Body of pancreas (tissue), 4 donors: Measurements from ENCODE around the gene ACOX1.

Experiments used
- CTCF ChIP-seq, 7 experiments: fragments of 450-650 bp in 4 of 7; fragments of 200-600 bp in 3 of 7; sonication (generic) in 3 of 7; IDR thresholded peaks; one replicate each; pipeline ENCODE4 v1.5.1; 2016 to 2019; ENCODE audit warnings: antibody characterized with exemption in 7 of 7
- POLR2A ChIP-seq, 3 donors: fragments of 450-650 bp; IDR thresholded peaks; one replicate each; pipeline ENCODE4 v1.6.1; 2016; ENCODE audit warnings: antibody characterized with exemption in 3 of 3, mild to moderate bottlenecking in 2 of 3

GRCh38 chr17:75921596-75921995, 57.4 kb downstream of the ACOX1 start:
- TF ChIP-seq CTCF (IDR thresholded peaks at IDR 0.05) = no peak
- TF ChIP-seq POLR2A (IDR thresholded peaks at IDR 0.05) = no peak
